H9 (cell line): ENCODE measurements around the gene GAREM1. TPM values are rescaled to one million over a fixed set of nuclear protein-coding genes. Genes with fewer than 3 reads are reported as not detected.

ENCODE experiments used
- DNase-seq: peaks from one replicate; pipeline ENCODE4 v3.0.0-alpha.2; 2017
- H2AFZ ChIP-seq: one replicate; pipeline ENCODE4 v1.6.1; 2013; ENCODE audit warnings: mild to moderate bottlenecking, low read length, control low read depth, moderate library complexity
- H2AK5ac ChIP-seq: 2 replicates; pipeline ENCODE4 v1.6.1; 2013; ENCODE audit warnings: low read length, control low read depth, mixed read lengths; ENCODE audit not compliant: insufficient read length
- H2BK120ac ChIP-seq: one replicate; pipeline ENCODE4 v1.6.1; 2013; ENCODE audit warnings: low read depth, mild to moderate bottlenecking, low read length, control low read depth, inconsistent platforms; ENCODE audit not compliant: poor library complexity, severe bottlenecking
- H2BK12ac ChIP-seq: 2 replicates; pipeline ENCODE4 v1.6.1; 2013; ENCODE audit warnings: low read length, control low read depth, mixed read lengths, low read depth; ENCODE audit not compliant: insufficient read length
- H2BK15ac ChIP-seq: 2 replicates; pipeline ENCODE4 v1.6.1; 2013; ENCODE audit warnings: low read depth, low read length, control low read depth
- H2BK20ac ChIP-seq: one replicate; pipeline ENCODE4 v1.6.1; 2013; ENCODE audit warnings: low read depth, mild to moderate bottlenecking, low read length, control low read depth, inconsistent platforms; ENCODE audit not compliant: poor library complexity, severe bottlenecking
- H2BK5ac ChIP-seq: 2 replicates; pipeline ENCODE4 v1.6.1; 2013; ENCODE audit warnings: low read length, control low read depth, mixed read lengths; ENCODE audit not compliant: insufficient read length
- H3K14ac ChIP-seq: 2 replicates; pipeline ENCODE4 v1.6.1; 2013; ENCODE audit warnings: low read length, control low read depth; ENCODE audit not compliant: insufficient read depth
- H3K18ac ChIP-seq: 2 replicates; pipeline ENCODE4 v1.6.1; 2013; ENCODE audit warnings: low read depth, mild to moderate bottlenecking, mixed read lengths, low read length, control low read depth; ENCODE audit not compliant: insufficient read length
- H3K23ac ChIP-seq: 2 replicates; pipeline ENCODE4 v1.6.1; 2013; ENCODE audit warnings: low read length, control low read depth, mixed read lengths, low read depth; ENCODE audit not compliant: insufficient read length
- H3K23me2 ChIP-seq: 2 replicates; pipeline ENCODE4 v1.6.1; 2013; ENCODE audit warnings: low read depth, mild to moderate bottlenecking, mixed read lengths, low read length, control low read depth; ENCODE audit not compliant: insufficient read length, poor library complexity, severe bottlenecking
- H3K27ac ChIP-seq: 2 replicates; pipeline ENCODE4 v1.5.1; 2013; ENCODE audit warnings: low read length, control low read depth, mixed read lengths, low read depth; ENCODE audit not compliant: insufficient read length
- H3K27me3 ChIP-seq: 2 replicates; pipeline ENCODE4 v1.6.1; 2013; ENCODE audit warnings: low read length, control low read depth, inconsistent platforms; ENCODE audit not compliant: insufficient read depth
- H3K4ac ChIP-seq: 2 replicates; pipeline ENCODE4 v1.6.1; 2013; ENCODE audit warnings: low read depth, mild to moderate bottlenecking, control low read depth, inconsistent platforms, low read length, moderate library complexity
- H3K4me1 ChIP-seq: 2 replicates; pipeline ENCODE4 v1.6.1; 2013; ENCODE audit warnings: low read length, control low read depth, inconsistent platforms; ENCODE audit not compliant: insufficient read depth
- H3K4me2 ChIP-seq: 2 replicates; pipeline ENCODE4 v1.6.1; 2013; ENCODE audit warnings: low read length, control low read depth, mixed read lengths; ENCODE audit not compliant: insufficient read length, insufficient read depth
- H3K56ac ChIP-seq: 2 replicates; pipeline ENCODE4 v1.6.1; 2013; ENCODE audit warnings: low read depth, mild to moderate bottlenecking, mixed read lengths, low read length, control low read depth; ENCODE audit not compliant: insufficient read length
- H3K79me1 ChIP-seq: 2 replicates; pipeline ENCODE4 v1.6.1; 2013; ENCODE audit warnings: low read depth, mild to moderate bottlenecking, moderate library complexity, low read length, control low read depth, inconsistent platforms; ENCODE audit not compliant: insufficient read depth, poor library complexity, severe bottlenecking
- H3K79me2 ChIP-seq: 2 replicates; pipeline ENCODE4 v1.6.1; 2013; ENCODE audit warnings: low read length, control low read depth, inconsistent platforms; ENCODE audit not compliant: insufficient read depth
- H3K9ac ChIP-seq: 2 replicates; pipeline ENCODE4 v1.6.1; 2013; ENCODE audit warnings: low read length, control low read depth, mixed read lengths; ENCODE audit not compliant: insufficient read length; ENCODE audit errors: extremely low read depth
- H3K9me3 ChIP-seq: one replicate; pipeline ENCODE4 v1.6.1; 2013; ENCODE audit warnings: low read depth, low read length, inconsistent platforms; ENCODE audit not compliant: control insufficient read depth
- H3T11ph ChIP-seq: one replicate; pipeline ENCODE4 v1.6.1; 2013; ENCODE audit warnings: mild to moderate bottlenecking, low read length, control low read depth, inconsistent platforms
- H4K20me1 ChIP-seq: one replicate; pipeline ENCODE4 v1.6.1; 2013; ENCODE audit not compliant: control insufficient read depth, insufficient read length, insufficient read depth
- H4K5ac ChIP-seq: 2 replicates; pipeline ENCODE4 v1.6.1; 2013; ENCODE audit warnings: low read depth, mild to moderate bottlenecking, mixed read lengths, low read length, control low read depth; ENCODE audit not compliant: insufficient read length
- H4K8ac ChIP-seq: replicated peaks from 2 replicates; pipeline ENCODE4 v1.6.1; 2013; ENCODE audit warnings: low read length, control low read depth, mixed read lengths, low read depth; ENCODE audit not compliant: insufficient read length
- H4K91ac ChIP-seq: 2 replicates; pipeline ENCODE4 v1.6.1; 2013; ENCODE audit warnings: low read depth, mild to moderate bottlenecking, moderate library complexity, mixed read lengths, low read length, control low read depth; ENCODE audit not compliant: insufficient read length
- H3K27ac Mint-ChIP-seq, 3 experiments: 2 replicates in 2 of 3; 3 replicates in 1 of 3; pipeline ENCODE4 v1.8.0; 2020 to 2021; ENCODE audit warnings: mixed read lengths in 3 of 3, mild to moderate bottlenecking in 1 of 3, moderate library complexity in 1 of 3
- H3K27me3 Mint-ChIP-seq: 2 replicates; pipeline ENCODE4 v1.8.0; 2021; ENCODE audit warnings: low read depth, mild to moderate bottlenecking, moderate library complexity, mixed read lengths
- H3K36me3 Mint-ChIP-seq, 3 experiments: 2 replicates in 2 of 3; 3 replicates in 1 of 3; pipeline ENCODE4 v1.8.0; 2020 to 2021; ENCODE audit warnings: low read depth in 3 of 3, mixed read lengths in 3 of 3; ENCODE audit not compliant: insufficient read depth in 1 of 3
- H3K4me1 Mint-ChIP-seq, 2 experiments: 2 replicates each; pipeline ENCODE4 v1.8.0; 2020; ENCODE audit warnings: mixed read lengths in 2 of 2
- H3K4me3 Mint-ChIP-seq, 2 experiments: 2 replicates in 1 of 2; 3 replicates in 1 of 2; pipeline ENCODE4 v1.8.0; 2020 to 2021; ENCODE audit warnings: mild to moderate bottlenecking in 2 of 2, mixed read lengths in 2 of 2, moderate library complexity in 1 of 2
- H3K9me3 Mint-ChIP-seq, 2 experiments: 2 replicates in 1 of 2; 3 replicates in 1 of 2; pipeline ENCODE4 v1.8.0; 2020; ENCODE audit warnings: mild to moderate bottlenecking in 2 of 2, mixed read lengths in 2 of 2, moderate library complexity in 1 of 2
- WGBS: extraction: QIAGEN DNeasy Blood & Tissue Kit; methylation state at CpG from one replicate; pipeline ENCODE4 v1.1.7; 2013; ENCODE audit warnings: missing lambda C conversion rate, low lambda C conversion rate, mixed read lengths; ENCODE audit not compliant: insufficient read length; ENCODE audit errors: extremely low coverage; 5-methylcytosine and 5-hydroxymethylcytosine counted together
- total RNA-seq: library from RNA; stranded (reverse); gene quantifications from 2 replicates; pipeline ENCODE4 v1.2.1, GENCODE V29; 2021
- TF ChIP-seq, protein P1 (sequence below): fragments of 200-600 bp; sonication (generic); conservative IDR thresholded peaks from 3 replicates; pipeline ENCODE4 v1.8.0; 2021; ENCODE audit warnings: antibody characterized with exemption, mild to moderate bottlenecking

The GAREM1 gene
- total RNA-seq, 1 experiment from 2014 or later: 4.4 TPM

- Histone ChIP-seq H4K91ac (no peak overlapping the region), H2AK5ac (no peak overlapping the region), H3K79me2 (no peaks in the 10 kb centered on the region), H3K4me2 (no peak overlapping the region), H2BK12ac (no peak overlapping the region), H2BK15ac (no peak overlapping the region), H3K4me1 (no peaks in the 10 kb centered on the region), H2AFZ (no peak overlapping the region), H3K9me3 (no peaks in the 10 kb centered on the region), H3K14ac (no peak overlapping the region), H3K23ac (no peak overlapping the region), H3K79me1 (no peaks in the 10 kb centered on the region), H3K27ac (no peak overlapping the region), H4K5ac (no peak overlapping the region), H3K23me2 (no peaks in the 10 kb centered on the region), H4K20me1 (no peaks in the 10 kb centered on the region), H2BK5ac (no peak overlapping the region), H3K27me3 (no peaks in the 10 kb centered on the region), H4K8ac (no peak overlapping the region), H3K18ac (no peak overlapping the region), H2BK120ac (no peak overlapping the region), H2BK20ac (no peak overlapping the region), H3T11ph (no peak overlapping the region), H3K4ac (no peak overlapping the region), H3K56ac (no peak overlapping the region), H3K9ac (no peak overlapping the region)
- no peak for DNase-seq
- Mint-ChIP-seq H3K27ac (no peak overlapping the region), H3K4me3 (no peak overlapping the region), H3K36me3 (no peaks in the 10 kb centered on the region; a peak in 1 of 7 replicates), H3K4me1 (no peaks in the 10 kb centered on the region; a peak in 1 of 4 replicates), H3K9me3 (no peaks in the 10 kb centered on the region), H3K27me3 (no peaks in the 10 kb centered on the region)
- no CpG with 5 or more reads among the region's 6 CpGs for WGBS
- TF ChIP-seq, protein P1, sequence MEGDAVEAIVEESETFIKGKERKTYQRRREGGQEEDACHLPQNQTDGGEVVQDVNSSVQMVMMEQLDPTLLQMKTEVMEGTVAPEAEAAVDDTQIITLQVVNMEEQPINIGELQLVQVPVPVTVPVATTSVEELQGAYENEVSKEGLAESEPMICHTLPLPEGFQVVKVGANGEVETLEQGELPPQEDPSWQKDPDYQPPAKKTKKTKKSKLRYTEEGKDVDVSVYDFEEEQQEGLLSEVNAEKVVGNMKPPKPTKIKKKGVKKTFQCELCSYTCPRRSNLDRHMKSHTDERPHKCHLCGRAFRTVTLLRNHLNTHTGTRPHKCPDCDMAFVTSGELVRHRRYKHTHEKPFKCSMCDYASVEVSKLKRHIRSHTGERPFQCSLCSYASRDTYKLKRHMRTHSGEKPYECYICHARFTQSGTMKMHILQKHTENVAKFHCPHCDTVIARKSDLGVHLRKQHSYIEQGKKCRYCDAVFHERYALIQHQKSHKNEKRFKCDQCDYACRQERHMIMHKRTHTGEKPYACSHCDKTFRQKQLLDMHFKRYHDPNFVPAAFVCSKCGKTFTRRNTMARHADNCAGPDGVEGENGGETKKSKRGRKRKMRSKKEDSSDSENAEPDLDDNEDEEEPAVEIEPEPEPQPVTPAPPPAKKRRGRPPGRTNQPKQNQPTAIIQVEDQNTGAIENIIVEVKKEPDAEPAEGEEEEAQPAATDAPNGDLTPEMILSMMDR: no peak
Measured at GRCh38 chr18:32259553-32259952, 211.1 kb downstream of the GAREM1 start.
